ENCODE data around the gene PDE9A.

PDE9A gene

DNA sequence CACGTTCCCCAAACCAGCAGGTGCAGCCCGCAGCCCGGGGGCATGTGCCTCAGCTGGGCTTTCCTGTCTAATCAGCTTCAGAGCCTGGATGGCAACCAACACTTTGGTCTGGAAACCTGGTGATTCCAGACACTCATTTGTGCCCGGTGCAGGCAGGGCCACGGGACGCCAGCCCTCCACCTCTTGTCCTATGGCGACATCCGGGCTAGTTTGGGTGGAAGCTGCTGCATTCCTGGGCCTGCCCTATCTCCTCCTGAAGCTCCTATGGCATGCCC, 114.1 kb downstream of the PDE9A start:
- no peak for DNase-seq (ENCODE audit: low read depth in 2 of 2, low spot score in 1 of 2)

DNA sequence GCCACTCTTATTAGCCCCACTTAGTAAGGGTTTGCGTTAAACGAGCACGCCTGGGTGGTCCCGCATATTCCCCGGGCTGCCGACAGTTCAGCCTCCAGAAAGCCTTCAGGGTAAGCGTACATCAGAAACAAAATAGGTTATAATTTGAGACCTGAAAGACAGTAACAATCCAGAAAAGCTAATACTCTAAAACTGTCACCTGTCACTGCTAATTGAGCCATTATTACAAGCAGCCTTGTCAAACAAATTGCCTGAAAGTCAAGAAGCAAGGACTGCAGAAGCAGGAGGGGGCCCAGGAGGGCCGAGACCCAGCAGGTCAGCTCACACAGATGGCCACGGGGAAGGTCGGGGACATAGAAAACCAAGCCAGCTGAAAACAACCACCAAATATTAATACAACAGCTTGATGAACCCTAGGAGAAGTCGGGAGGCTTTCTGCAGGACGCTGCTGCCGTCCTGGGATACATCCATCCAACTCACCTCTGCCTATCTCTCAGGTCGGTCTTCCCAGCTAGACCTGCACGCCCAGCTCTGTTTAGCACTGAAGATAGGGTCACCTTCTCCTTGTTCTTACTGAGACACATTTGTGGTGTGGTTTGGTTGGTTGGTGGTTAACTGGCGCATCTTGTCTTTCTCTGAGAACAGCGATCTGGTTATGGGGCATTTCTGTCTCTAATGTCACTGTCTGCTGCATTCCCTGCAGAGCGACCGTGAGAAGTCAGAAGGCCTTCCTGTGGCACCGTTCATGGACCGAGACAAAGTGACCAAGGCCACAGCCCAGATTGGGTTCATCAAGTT, 115.1 kb downstream of the PDE9A start:
- DNase-seq (ENCODE audit: low read depth in 2 of 2, low spot score in 1 of 2): no peak

GRCh38 chr21:42769183-42769819, 115.9 kb downstream of the PDE9A start:
- DNase-seq (ENCODE audit: low read depth in 2 of 2, low spot score in 1 of 2): no peak

DNA sequence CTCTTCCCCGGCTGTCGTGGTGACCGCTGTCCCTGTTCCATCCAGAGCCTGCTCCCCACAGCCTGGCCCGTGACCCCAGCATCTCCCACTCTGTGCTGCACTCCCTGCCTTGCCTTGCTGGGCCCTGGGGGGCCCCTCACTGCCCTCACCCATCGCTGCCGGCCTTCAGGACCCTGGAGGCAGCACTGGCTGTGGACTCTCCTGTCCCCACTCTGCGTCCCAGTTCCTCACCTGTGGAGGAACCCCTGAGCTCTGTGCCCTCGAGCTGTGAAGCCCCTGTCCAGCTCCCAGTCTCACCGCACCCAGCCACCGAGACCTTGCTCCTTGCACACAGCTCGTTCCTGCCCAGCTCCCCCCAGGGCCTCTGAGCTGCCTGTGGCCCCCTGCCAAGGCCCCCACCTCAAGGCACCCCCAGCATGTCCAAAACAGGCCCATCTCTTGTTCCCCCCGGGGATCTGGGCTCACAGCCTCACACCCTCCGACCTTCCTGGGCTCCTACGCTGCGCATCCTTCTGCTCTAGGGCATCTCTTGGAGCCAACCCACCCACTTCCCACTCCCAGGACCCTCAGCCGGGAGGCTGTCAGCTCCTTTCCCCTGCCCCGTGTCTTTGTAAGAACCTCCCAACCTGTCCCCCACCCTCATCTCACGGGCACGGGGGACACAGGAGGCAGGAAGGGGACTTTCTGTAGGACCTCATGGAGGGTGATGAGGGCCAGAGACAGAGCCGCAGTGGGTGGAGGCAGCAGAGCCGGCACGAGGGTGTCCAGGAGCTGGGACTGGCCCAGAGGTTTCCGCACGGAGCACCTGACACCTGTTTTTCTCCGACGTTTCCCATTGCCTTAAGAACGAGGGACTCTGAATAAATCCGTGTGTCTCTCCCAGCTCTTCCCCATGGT, 116.6 kb downstream of the PDE9A start:
- no peak for DNase-seq (ENCODE audit: low read depth in 2 of 2, low spot score in 1 of 2)

DNA sequence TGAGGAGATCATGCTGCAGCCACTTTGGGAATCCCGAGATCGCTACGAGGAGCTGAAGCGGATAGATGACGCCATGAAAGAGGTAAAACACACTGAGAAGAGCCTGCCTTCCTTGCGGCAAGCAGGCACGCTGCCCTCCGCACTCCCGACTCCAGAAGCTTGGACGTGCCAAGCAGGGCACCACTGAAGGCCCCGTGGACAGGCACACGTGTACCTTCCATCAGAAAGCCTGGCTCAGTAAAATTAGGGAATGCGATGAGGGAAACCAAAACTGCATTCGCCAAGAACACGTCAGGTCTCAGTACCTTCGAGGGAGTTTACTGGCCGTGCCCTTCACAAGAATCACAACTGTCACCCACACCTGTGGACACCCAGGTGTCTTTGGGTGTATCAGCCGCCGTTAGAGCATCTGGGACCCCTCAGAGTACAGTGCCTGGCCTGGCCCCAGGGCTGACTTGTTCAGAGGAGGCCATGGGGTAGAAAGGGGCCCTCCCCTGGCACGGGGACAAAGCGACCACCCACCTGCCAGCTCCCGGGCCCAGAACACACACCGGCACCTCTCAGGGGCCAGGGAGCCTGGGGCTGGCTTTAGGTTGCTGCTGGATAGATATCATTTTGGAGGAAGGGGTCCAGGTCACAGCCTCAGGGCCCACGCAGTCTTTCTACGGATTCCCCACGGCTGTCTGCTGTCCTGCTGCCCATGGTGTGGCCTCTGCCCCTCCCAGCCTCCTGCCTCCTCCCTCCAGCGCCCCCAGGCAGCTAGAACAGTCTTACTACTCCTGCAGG, 117.5 kb downstream of the PDE9A start:
- no peak for DNase-seq (ENCODE audit: low read depth in 2 of 2, low spot score in 1 of 2)

GRCh38 chr21:42771503-42771805, 118.0 kb downstream of the PDE9A start:
- no peak for DNase-seq (ENCODE audit: low read depth in 2 of 2, low spot score in 1 of 2)

DNA sequence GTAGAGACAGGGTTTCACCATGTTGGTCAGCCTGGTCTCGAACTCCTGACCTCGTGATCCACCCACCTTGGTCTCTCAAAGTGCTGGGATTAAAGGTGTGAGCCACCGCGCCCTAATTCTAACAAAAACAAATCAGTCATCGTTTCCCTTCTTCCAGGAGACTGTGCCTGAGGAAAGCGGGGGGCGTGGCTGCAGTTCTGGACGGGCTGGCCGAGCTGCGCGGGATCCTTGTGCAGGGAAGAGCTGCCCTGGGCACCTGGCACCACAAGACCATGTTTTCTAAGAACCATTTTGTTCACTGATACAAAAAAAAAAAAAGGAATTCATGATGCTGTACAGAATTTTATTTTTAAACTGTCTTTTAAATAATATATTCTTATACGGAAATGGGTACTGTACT, 121.7 kb downstream of the PDE9A start:
- DNase-seq (ENCODE audit: low read depth in 2 of 2, low spot score in 1 of 2): no peak

GRCh38 chr21:42775891-42776290, 122.5 kb downstream of the PDE9A start:
- DNase-seq (ENCODE audit: low read depth in 2 of 2, low spot score in 1 of 2): no peak

- DNase-seq (ENCODE audit: low read depth in 2 of 2, low spot score in 1 of 2): no peak
These were observed 123.8 kb downstream of the PDE9A start for GRCh38 chr21:42777064-42777756.

- no peak for DNase-seq (ENCODE audit: low read depth in 2 of 2, low spot score in 1 of 2)
These were observed 124.4 kb downstream of the PDE9A start for GRCh38 chr21:42777757-42778344.

DNA sequence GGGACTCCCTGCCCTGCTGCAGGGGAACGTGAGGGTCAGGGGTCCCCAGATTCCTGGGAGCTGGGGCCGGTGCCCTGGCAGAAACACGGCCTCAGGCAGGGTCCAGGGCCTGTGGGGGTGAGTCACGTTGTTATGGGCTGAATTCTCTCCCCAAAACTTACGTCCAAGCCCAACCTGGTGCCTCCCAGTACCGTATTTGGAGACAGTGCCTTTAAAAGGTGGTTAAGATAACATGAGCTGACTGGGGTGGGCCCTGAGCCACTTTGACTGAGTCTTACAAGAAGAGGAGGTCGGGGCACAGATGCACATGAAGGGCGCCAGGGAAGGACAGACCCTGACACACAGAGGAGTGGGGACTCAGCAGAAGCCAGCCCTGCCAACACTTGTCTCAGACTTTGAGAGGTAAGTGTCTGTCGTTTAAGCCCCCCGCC, 126.0 kb downstream of the PDE9A start:
- DNase-seq (ENCODE audit: low read depth in 2 of 2, low spot score in 1 of 2): no peak

GRCh38 chr21:42780617-42781016, 127.2 kb downstream of the PDE9A start:
- no peak for DNase-seq (ENCODE audit: low read depth in 2 of 2, low spot score in 1 of 2)

- no peak for DNase-seq (ENCODE audit: low read depth in 2 of 2, low spot score in 1 of 2)
These were observed 127.9 kb downstream of the PDE9A start for GRCh38 chr21:42781150-42781970.

GRCh38 chr21:42781971-42782722, 128.7 kb downstream of the PDE9A start:
- no peak for DNase-seq (ENCODE audit: low read depth in 2 of 2, low spot score in 1 of 2)

DNA sequence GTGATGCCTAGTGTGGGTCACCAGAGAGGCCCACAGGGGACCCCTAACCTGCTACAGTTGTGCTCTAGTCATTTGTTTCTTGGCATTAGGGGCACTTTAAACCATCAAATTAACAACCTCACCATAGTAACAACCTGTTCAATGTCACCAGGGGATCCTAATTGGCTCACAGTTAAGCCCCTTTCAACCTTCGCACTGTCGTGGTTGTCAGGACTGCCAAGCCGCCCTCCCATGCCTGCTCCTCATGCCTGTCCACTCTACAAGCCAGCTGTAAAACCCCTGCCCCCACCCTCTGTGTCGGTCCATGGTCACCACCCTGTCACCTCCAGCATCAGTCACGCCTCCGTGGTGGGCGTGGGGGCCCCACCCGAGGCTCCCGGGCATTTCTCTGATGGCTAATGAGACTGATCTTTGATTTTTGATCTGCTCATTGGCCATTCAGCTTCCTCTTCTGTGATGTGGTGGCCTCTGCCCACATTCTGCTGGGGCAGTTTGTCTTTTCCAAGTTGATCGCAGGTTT, 129.4 kb downstream of the PDE9A start:
- DNase-seq (ENCODE audit: low read depth in 2 of 2, low spot score in 1 of 2): no peak

- DNase-seq (ENCODE audit: low read depth in 2 of 2, low spot score in 1 of 2): no peak
These were observed 130.9 kb downstream of the PDE9A start for GRCh38 chr21:42784276-42784675.

GRCh38 chr21:42784896-42785451, 131.6 kb downstream of the PDE9A start:
- no peak for DNase-seq (ENCODE audit: low read depth in 2 of 2, low spot score in 1 of 2)

- DNase-seq (ENCODE audit: low read depth in 2 of 2, low spot score in 1 of 2): no peak
These were observed 132.4 kb downstream of the PDE9A start for GRCh38 chr21:42785666-42786427.

Data from stimulated activated CD8-positive, alpha-beta memory T cell treated with anti-CD3 and anti-CD28 coated beads, Interleukin-4, amount 100 ng/mL, for 4 hours (primary cell).